ENCODE data around the gene DHRSX. TPM values are rescaled to one million over a fixed set of nuclear protein-coding genes. Genes with fewer than 3 reads are reported as not detected.

Gene DHRSX
- total RNA-seq, 4 donors from 2014 or later, result 8.2 to 35.7 (median 16.1) TPM

- H3K9me3 ChIP-seq, result no peaks in the 10 kb centered on the region
- no peak overlapping the region for H3K27ac ChIP-seq
- 83% methylated on average over 4 of the region's 4 CpGs for WGBS
- TF ChIP-seq POLR2AphosphoS5 (IDR thresholded peaks at IDR 0.05), result no peak
- no peak for TF ChIP-seq EP300 (IDR thresholded peaks at IDR 0.05)
- TF ChIP-seq POLR2A (IDR thresholded peaks at IDR 0.05), result no peak
- no peak for TF ChIP-seq CTCF (IDR thresholded peaks at IDR 0.05)
- H3K4me1 ChIP-seq, result peaks cover 7% of the 10 kb centered on the region
- no peak overlapping the region for H3K4me3 ChIP-seq
- H3K27me3 ChIP-seq, result no peaks in the 10 kb centered on the region
- no peak for DNase-seq (ENCODE audit: low spot score in 2 of 2)
- H3K36me3 ChIP-seq, result peaks cover 4% of the 10 kb centered on the region
Observed at GRCh38 chrX:2388669-2389068, 112.1 kb downstream of the DHRSX start.

- Histone ChIP-seq H3K27me3 (no peaks in the 10 kb centered on the region), H3K36me3 (peaks cover 4% of the 10 kb centered on the region), H3K4me1 (peaks cover 7% of the 10 kb centered on the region), H3K4me3 (no peak overlapping the region), H3K27ac (no peak overlapping the region), H3K9me3 (no peaks in the 10 kb centered on the region)
- TF ChIP-seq CTCF (IDR thresholded peaks at IDR 0.05) (no peak), POLR2AphosphoS5 (IDR thresholded peaks at IDR 0.05) (no peak), POLR2A (IDR thresholded peaks at IDR 0.05) (no peak), EP300 (IDR thresholded peaks at IDR 0.05) (no peak)
- no peak for DNase-seq (ENCODE audit: low spot score in 2 of 2)
- WGBS, result 59% methylated on average over 6 of the region's 6 CpGs
Observed at GRCh38 chrX:2387614-2388239, 113.0 kb downstream of the DHRSX start.

- no peaks in the 10 kb centered on the region for H3K9me3 ChIP-seq
- no peaks in the 10 kb centered on the region for H3K27me3 ChIP-seq
- peaks cover 4% of the 10 kb centered on the region for H3K36me3 ChIP-seq
- DNase-seq (ENCODE audit: low spot score in 2 of 2), result no peak
- peaks cover 7% of the 10 kb centered on the region for H3K4me1 ChIP-seq
- no peak for TF ChIP-seq CTCF (IDR thresholded peaks at IDR 0.05)
- TF ChIP-seq POLR2AphosphoS5 (IDR thresholded peaks at IDR 0.05), result no peak
- TF ChIP-seq POLR2A (IDR thresholded peaks at IDR 0.05), result no peak
- no peak for TF ChIP-seq EP300 (IDR thresholded peaks at IDR 0.05)
- H3K4me3 ChIP-seq, result no peak overlapping the region
- WGBS, result 81% methylated on average over 3 of the region's 3 CpGs
- no peak overlapping the region for H3K27ac ChIP-seq
Observed at GRCh38 chrX:2385224-2385623, 115.6 kb downstream of the DHRSX start.

GRCh38 chrX:2384486-2384885, 116.3 kb downstream of the DHRSX start:
- Histone ChIP-seq H3K4me1 (peaks cover 7% of the 10 kb centered on the region), H3K27ac (no peak overlapping the region), H3K4me3 (no peak overlapping the region), H3K27me3 (no peaks in the 10 kb centered on the region), H3K9me3 (no peaks in the 10 kb centered on the region), H3K36me3 (peaks cover 4% of the 10 kb centered on the region)
- no peak for TF ChIP-seq POLR2AphosphoS5 (IDR thresholded peaks at IDR 0.05)
- TF ChIP-seq POLR2A (IDR thresholded peaks at IDR 0.05), result no peak
- TF ChIP-seq CTCF (IDR thresholded peaks at IDR 0.05), result no peak
- TF ChIP-seq EP300 (IDR thresholded peaks at IDR 0.05), result no peak
- WGBS, result 91% methylated on average over 4 of the region's 4 CpGs
- no peak for DNase-seq (ENCODE audit: low spot score in 2 of 2)

- DNase-seq (ENCODE audit: low spot score in 2 of 2), result no peak
- Histone ChIP-seq H3K9me3 (no peaks in the 10 kb centered on the region), H3K36me3 (peaks cover 4% of the 10 kb centered on the region), H3K27me3 (no peaks in the 10 kb centered on the region), H3K27ac (no peak overlapping the region), H3K4me3 (no peak overlapping the region), H3K4me1 (peaks cover 7% of the 10 kb centered on the region)
- 82% methylated on average over 3 of the region's 3 CpGs for WGBS
- TF ChIP-seq POLR2AphosphoS5 (IDR thresholded peaks at IDR 0.05), result no peak
- no peak for TF ChIP-seq POLR2A (IDR thresholded peaks at IDR 0.05)
- no peak for TF ChIP-seq CTCF (IDR thresholded peaks at IDR 0.05)
- no peak for TF ChIP-seq EP300 (IDR thresholded peaks at IDR 0.05)
Observed at GRCh38 chrX:2383735-2384134, 117.0 kb downstream of the DHRSX start.
